GM12873 (cell line): ENCODE data around the gene PNPLA5.

Experiments used
- CTCF ChIP-seq: IDR thresholded peaks from 2 replicates; pipeline ENCODE4 v1.5.1; 2012; ENCODE audit warnings: low read depth, mild to moderate bottlenecking, moderate library complexity, low read length, control low read depth; ENCODE audit not compliant: insufficient read depth; ENCODE audit errors: missing control alignments

PNPLA5 gene

GRCh38 chr22:43844560-43845545 is 47.0 kb downstream of the PNPLA5 start:
- no peak for TF ChIP-seq CTCF

GRCh38 chr22:43843783-43844530 is 47.9 kb downstream of the PNPLA5 start:
- no peak for TF ChIP-seq CTCF

- TF ChIP-seq CTCF, result no peak
Measured at GRCh38 chr22:43841742-43842141, 50.1 kb downstream of the PNPLA5 start.

- TF ChIP-seq CTCF, result no peak
Measured at GRCh38 chr22:43840851-43841250, 51.0 kb downstream of the PNPLA5 start.

- no peak for TF ChIP-seq CTCF
Measured at GRCh38 chr22:43840431-43840830, 51.4 kb downstream of the PNPLA5 start.

- no peak for TF ChIP-seq CTCF
Measured at GRCh38 chr22:43839781-43840180, 52.0 kb downstream of the PNPLA5 start.
